PC-9 (cell line): ENCODE measurements around the gene IFT81.
"Not testable (repeated sequence)": the region's sequence is repeated elsewhere in the genome, so short reads cannot be mapped to it uniquely, and the experiment has no call there.

Source experiments
- EZH2 ChIP-seq: fragments of 200-600 bp; sonication (generic); IDR thresholded peaks from 2 replicates; pipeline ENCODE4 v1.8.0; 2017; ENCODE audit warnings: antibody characterized with exemption, low read depth
- TF ChIP-seq, protein P1 (sequence below): fragments of 200-600 bp; sonication (generic); conservative IDR thresholded peaks from 2 replicates; pipeline ENCODE4 v1.6.1; 2017; ENCODE audit warnings: mixed run types, antibody characterized with exemption, mild to moderate bottlenecking, moderate library complexity

DNA sequence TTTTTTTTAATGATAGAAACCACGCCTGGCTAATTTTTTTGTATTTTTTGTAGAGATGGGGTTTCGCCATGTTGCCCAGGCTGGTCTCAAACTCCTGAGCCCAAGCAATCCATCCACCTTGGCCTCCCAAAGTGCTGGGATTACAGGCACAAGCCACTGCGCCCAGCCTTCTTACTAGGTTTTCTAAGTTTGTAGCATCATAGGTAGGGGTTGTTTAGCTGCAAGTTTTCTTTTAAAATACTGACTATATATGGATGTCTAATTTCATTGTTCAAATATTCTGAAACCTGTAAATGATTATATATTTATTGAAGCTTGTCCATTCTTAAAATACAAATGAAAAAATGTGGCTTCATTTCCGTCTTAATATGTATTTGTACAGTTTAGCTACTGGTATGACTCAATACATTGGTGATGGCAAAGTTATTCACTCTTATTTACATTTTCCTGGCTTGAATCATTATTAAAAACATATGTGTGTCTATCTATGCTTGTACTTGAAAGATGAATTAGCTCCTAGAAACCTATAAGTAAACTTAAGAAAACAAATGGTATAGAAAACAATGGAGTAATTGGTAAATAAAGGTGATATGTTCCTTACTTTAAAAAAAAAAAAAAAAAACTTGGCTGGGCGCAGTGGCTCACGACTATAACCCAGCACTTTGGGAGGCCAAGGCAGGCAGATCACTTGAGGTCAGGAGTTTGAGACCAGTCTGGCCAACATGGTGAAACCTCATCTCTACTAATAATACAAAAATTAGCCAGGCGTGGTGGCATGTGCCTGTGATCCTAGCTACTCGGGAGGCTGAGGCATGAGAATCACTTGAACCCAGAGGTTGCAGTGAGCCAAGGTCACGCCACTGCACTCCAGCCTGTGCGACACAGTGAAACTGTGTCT lies 87.7 kb downstream of the IFT81 start:
- TF ChIP-seq, protein P1, sequence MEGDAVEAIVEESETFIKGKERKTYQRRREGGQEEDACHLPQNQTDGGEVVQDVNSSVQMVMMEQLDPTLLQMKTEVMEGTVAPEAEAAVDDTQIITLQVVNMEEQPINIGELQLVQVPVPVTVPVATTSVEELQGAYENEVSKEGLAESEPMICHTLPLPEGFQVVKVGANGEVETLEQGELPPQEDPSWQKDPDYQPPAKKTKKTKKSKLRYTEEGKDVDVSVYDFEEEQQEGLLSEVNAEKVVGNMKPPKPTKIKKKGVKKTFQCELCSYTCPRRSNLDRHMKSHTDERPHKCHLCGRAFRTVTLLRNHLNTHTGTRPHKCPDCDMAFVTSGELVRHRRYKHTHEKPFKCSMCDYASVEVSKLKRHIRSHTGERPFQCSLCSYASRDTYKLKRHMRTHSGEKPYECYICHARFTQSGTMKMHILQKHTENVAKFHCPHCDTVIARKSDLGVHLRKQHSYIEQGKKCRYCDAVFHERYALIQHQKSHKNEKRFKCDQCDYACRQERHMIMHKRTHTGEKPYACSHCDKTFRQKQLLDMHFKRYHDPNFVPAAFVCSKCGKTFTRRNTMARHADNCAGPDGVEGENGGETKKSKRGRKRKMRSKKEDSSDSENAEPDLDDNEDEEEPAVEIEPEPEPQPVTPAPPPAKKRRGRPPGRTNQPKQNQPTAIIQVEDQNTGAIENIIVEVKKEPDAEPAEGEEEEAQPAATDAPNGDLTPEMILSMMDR, result not testable (repeated sequence)
- TF ChIP-seq EZH2, result not testable (repeated sequence)
